ENCODE results near the gene PRKCZ.

The PRKCZ gene

DNA sequence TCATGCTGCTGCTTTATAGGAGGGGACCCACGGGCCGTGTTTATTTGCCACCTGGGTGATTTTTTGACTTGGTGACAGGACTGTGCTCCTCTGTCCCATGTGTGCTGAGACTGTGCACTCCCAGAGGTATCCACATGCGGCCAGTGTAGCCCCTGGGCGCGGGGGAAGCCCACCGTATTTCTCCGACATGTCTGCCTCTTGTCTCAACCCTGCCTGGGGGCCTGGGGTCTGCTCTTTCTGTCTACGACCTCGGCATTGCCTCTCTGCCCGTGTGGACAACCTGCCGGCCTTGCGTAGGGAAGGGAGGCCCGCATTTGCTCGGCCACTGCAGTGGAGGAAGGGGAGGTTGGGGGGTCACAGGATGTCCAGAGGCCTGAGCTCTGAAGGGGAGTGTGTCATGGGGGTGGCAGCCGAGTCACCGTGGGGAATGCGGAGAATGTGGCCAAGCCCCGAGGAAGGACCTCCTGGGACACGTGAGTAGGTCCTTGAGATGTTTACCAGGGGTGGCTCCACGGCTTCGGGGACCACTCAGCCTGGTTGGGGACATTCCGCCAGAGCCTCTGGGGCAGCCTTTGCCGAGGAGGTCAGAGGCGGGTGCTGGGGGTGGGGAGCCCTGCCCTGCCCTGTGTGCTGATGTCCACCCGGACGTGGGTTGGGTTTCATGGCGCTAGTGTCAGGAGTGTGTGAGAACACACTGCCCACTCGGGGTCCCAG, 11.0 kb downstream of the PRKCZ start:
- DNase-seq (ENCODE audit: low spot score) (no peak), FAIRE-seq (no peak)

DNA sequence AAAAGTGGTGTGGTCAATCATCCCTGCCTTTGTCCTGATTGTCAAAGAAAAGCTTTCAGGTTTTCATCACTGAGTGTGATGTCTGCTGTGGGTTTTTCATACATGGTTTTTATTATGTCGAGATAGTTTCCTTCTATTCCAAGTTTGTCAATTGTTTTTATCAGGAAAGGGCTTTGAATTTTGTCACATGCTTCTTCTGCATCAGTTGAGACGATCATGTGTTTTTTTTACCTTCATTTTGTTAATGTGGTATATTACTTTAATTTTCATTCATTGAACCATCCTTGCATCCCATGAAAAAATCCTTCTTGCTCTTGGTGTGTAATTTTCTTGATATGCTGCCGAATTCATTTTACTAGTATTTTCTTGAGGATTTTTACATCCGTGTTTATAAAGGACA, 15.5 kb downstream of the PRKCZ start:
- FAIRE-seq: no peak
- no peak for DNase-seq (ENCODE audit: low spot score)

- no peak for DNase-seq (ENCODE audit: low spot score)
- FAIRE-seq: no peak
Observed at GRCh38 chr1:2067393-2067792, 17.2 kb downstream of the PRKCZ start.

DNA sequence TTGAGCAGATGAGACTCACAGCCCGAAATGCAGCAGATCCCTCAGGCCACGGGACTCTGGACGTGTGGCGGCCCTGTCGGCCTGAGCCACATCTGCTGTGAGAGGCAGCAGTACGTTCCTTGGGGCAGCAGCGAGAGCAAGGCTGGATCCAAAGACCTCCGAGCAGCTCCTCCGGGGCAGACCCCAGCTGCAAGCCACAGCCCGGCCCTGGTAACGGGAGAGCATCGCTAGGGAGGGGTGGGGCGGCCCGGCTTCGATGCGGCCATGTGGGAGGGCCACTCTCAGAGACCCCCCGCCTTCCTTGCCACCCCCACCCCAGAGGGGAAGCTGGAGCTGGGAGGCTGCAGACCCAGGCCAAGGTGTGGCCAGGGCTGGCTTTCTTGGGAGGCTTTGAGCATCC, 17.8 kb downstream of the PRKCZ start:
- FAIRE-seq (no peak), DNase-seq (ENCODE audit: low spot score) (no peak)

- DNase-seq (ENCODE audit: low spot score) (no peak), FAIRE-seq (no peak)
Observed at GRCh38 chr1:2068951-2069350, 18.7 kb downstream of the PRKCZ start.

- DNase-seq (ENCODE audit: low spot score) (no peak), FAIRE-seq (no peak)
Observed at GRCh38 chr1:2070016-2070415, 19.8 kb downstream of the PRKCZ start.

- DNase-seq (ENCODE audit: low spot score) (no peak), FAIRE-seq (no peak)
Observed at GRCh38 chr1:2070800-2071530, 20.8 kb downstream of the PRKCZ start.

DNA sequence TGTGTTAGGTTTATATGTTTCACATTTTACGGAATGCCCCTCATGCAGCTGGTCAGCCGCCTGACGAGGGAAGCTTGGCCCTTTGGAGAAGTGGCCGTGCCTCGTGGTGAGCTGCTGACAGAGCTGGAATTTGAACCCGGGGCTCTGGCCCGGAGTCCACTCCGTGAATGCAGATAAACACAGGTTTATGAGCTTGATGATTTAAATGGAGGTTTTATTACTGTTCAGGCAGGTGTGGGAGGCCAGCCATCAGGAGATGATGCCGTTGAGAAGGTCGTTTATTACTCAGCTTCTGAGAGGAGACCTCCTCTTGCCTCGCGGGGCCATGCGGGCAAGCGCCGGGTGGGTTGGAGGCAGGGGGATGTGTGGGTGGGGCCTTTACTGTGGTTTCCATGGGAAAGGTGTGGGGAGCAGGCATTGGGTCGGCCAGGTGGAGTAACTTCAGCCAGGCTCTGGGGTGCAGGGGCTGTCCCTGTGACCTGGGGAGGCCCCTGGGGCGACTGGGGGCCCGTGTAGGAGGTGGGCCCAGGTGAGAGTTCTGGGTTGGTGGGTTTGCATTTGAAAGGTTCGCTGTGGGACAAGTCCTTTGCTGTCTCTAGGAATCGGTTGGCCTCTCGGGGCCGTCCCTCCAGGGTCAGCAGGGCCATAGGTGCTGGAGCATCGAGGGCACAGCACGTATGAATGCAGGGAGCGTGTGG, 22.0 kb downstream of the PRKCZ start:
- DNase-seq (ENCODE audit: low spot score) (no peak), FAIRE-seq (no peak)

- FAIRE-seq (no peak), DNase-seq (ENCODE audit: low spot score) (no peak)
Observed at GRCh38 chr1:2072891-2073290, 22.7 kb downstream of the PRKCZ start.

DNA sequence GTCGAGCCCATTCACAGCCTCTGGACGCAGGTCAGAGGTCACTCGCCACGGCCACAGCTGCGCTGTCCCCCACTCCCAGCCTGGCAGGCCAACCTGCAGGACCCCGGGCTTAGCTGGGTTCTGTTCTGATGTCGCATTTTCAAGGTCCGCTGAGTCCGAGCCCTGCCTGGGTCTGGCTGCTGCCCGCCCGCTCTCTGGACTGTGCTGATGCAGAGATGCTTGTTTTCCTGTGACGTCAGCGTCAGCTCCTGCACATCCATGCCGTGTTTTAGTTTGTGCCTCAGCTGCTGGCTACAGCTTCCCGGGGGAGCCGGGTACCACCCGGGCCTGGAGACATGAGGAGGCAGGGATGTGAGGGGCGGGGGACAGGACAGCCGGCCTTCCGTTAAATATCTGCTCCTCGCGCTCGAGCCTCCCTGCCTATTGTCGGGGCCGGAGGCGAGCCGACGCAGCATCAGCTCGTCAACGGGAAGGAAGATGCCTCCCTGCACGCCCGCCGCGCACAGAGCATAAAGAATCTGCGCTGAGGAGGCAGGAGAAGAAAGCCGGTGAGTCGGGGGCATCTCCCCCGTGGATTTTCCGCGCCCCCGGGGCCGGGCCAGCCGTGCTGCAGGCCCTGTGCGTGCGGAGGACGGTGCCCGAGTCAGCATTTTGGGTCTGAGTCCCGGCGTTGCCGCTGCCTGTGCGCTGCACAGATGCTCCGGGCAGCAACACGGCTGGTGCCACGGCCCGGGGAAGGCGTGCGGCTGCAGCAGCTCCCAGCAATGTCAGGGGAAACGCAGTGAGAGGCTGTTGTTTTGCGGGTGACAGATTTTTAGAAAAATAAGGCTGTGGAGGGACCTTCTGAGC, 23.4 kb downstream of the PRKCZ start:
- FAIRE-seq: no peak

DNA sequence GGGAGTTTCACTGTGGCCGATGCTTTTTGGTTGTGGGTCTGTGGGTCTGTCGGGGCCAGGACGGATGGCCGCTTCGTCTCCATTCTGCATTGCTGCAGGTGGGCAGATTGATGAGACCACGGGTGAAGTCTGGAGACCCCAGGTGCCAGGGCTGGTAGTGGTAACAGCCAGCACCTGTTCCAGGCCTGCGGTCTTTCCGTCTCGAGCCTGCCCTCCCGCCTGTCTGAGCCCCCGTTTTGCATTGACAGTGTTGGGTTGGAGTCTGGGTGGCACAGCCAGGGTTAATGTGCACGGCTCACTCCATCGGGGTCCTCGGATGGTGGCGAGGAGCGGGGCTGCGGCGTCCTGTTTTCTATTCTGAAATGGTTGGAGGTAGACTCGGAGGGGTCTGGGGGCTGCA, 24.2 kb downstream of the PRKCZ start:
- DNase-seq (ENCODE audit: low spot score) (no peak), FAIRE-seq (no peak)

More for the DNA sequence above, 23.4 kb downstream of the PRKCZ start:
- DNase-seq (ENCODE audit: low spot score): no peak

DNA sequence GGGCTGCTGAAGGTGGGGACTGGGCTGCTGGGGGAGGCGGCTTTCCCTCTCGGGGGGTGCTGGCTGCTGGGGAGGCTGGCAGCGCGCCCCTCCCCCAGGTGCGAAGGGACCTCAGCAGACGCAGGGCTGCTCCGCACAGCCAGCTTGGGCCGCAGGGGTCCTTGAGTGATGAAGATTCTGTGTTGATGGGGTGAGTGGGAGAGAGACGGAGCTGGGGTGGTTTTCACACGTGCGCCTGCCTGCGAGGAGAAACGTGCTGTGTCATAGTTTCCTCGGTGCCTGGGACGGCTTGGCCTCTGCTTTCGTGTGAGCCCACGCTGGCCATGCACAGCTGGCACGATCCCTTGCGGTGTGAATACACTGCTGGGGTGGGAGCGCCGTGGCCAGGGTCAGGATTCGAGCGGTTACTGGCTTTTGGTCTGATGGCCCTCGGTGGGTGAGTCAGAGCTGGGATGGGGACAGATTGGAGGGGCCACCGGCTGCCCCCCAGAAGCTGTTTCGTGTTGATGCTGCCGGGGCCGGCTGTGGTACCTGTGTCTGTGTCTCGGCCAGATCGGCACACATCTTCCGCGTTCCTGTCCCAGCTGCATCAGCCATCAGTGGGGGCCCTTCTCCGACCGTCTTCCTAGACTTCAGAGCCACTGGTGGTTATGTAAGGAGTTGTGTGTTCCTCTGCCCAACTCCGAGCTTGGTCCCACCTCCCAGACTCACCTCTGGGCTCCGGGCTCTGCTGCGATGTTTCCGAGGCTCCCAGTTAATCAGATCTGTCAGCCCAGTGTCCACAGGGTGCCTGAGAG, 24.9 kb downstream of the PRKCZ start:
- DNase-seq (ENCODE audit: low spot score): no peak
- FAIRE-seq: no peak

GRCh38 chr1:2076826-2077225, 26.6 kb downstream of the PRKCZ start:
- FAIRE-seq (no peak), DNase-seq (ENCODE audit: low spot score) (no peak)

DNA sequence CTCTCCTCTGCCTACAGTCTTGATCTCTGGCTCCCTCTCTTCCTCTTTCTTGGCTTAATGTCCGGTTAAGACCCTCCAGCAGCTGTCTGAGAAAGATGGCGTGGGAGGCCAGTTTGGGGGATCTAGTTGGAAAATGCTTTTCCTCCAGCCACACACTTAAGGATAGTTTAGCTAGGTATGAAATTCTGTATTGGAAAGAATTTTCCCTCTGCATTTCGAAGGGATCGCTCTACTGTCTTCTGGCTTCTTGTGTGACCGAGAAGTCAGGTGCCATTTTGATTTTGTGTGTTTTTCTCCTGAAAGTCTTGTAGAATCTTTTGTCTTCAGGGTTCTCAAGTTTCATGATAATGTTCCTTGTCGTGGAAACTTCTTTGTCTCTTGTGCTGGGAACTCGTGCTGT, 28.0 kb downstream of the PRKCZ start:
- FAIRE-seq (no peak), DNase-seq (ENCODE audit: low spot score) (no peak)

DNA sequence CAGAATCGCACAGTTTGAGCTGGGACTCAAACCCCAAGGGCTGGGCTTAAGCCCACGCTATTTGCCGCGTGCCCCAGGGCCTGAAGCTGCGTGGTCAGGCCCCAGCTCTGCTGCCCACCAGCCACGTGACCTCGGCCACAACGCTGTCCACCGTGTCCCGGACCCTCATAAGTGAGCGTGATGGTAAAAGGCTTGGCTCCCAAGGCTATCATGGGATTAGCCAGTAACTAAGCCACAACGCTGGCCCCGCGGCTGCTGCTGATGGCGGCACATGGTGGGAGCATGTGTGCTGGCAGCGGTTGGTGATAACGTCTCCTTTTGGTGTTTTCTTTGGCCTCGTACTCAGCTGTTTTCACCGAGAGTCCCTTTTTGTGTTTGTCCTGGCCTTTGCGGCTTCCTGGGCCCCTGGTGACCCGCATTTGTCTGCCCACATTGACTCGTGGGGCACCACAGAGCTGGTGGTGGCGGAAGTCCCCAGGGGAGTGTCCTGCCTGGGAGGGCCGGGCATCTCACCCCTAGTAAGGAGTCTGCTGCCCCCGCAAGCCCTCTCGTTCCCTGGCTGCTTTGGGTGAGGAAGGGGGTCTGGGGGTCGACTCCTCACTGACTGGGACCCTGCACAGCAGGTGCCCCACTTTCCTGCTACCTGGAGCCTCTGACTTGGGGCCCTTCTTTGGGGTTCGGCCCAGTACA, 29.3 kb downstream of the PRKCZ start:
- DNase-seq (ENCODE audit: low spot score) (no peak), FAIRE-seq (no peak)

DNA sequence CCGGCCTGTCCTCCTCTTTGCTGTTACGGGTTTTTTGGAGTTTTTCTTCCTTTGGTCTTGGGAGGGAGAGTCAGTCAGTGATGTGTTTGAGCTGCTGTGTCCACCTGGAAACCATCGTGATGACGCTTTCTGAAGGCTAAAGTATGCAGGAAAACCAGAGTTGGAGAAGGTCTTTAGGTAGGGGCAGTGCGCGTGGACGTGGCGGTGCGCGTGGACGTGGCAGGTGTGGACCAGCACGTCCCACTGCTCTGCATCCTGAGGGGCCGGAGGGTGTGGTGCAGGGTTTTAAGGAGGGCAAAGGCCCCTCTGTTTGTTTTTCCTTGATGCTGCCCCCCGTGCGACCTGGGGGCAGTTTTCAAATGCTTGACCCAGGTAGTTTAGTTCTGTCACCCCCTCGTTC, 29.9 kb downstream of the PRKCZ start:
- DNase-seq (ENCODE audit: low spot score): no peak
- FAIRE-seq: no peak

GRCh38 chr1:2080884-2081283, 30.7 kb downstream of the PRKCZ start:
- DNase-seq (ENCODE audit: low spot score) (no peak), FAIRE-seq (no peak)

- no peak for DNase-seq (ENCODE audit: low spot score)
- no peak for FAIRE-seq
Observed at GRCh38 chr1:2081326-2081885, 31.2 kb downstream of the PRKCZ start.

DNA sequence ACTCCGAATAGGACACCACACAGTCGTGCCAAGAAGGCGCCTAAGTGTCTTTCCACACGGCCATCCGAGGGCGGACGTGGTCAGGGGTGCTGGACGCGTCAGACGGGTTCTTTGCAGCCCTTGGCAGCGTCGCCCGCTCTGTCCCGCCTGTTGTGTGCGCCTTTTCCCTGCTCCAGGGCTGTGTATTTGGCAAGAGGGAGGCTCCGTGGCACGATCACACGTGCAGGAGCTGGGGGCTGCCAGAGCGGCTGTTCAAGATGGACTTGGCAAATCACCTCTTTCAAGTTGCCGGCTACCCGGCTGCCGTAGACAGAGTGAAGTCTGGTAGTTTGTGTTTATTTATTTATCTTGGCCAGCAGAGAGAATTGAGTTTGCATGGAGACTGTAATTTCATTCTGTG, 31.9 kb downstream of the PRKCZ start:
- FAIRE-seq (no peak), DNase-seq (ENCODE audit: low spot score) (no peak)

- FAIRE-seq: no peak
- DNase-seq (ENCODE audit: low spot score): no peak
Observed at GRCh38 chr1:2083666-2084065, 33.5 kb downstream of the PRKCZ start.
